Right ventricle myocardium superior (tissue), 1 donor: ENCODE measurements around the gene GPR137B. TPM values are rescaled to one million over a fixed set of nuclear protein-coding genes. Genes with fewer than 3 reads are reported as not detected.
A peak's percentile ranks its signal among the peaks of the same experiment; 100 is the strongest.
"Not testable (repeated sequence)": the region's sequence is repeated elsewhere in the genome, so short reads cannot be mapped to it uniquely, and the experiment has no call there.

Source experiments
- ATAC-seq: fragments of 200-7000 bp; cut with Tn5 transposase; one replicate; pipeline ENCODE4 v1.9.1; 2020; ENCODE audit warnings: mild to moderate bottlenecking; ENCODE audit not compliant: poor library complexity
- DNase-seq: peaks from one replicate; pipeline ENCODE4 v3.0.0-alpha.2; 2020
- intact Hi-C: fragments of 100-400 bp; cut with DNase I; formaldehyde crosslinking; loops from one replicate; pipeline ENCODE4 v1.11.2; 2022
- long read RNA-seq: library from polyadenylated mRNA; unstranded; transcript quantifications from one replicate; pipeline ENCODE4 v2.0.0, GENCODE V29; 2021
- total RNA-seq: library from RNA; stranded (reverse); fragmentation: NEBNext Ultra II Directional; extraction: Animal tissue kit (Norgen Biotek cat#: 25700); gene quantifications from one replicate; pipeline ENCODE4 v1.2.1, GENCODE V29; 2021
- donor health status: DM: no; HTN: yes; CAD: no; lungs with severe emphysema.

The GPR137B gene
- 27.5 TPM for total RNA-seq
- long read RNA-seq, transcript GPR137B-202 (7 exons, 2,042 nt), result major isoform, 89 of 113 reads
- long read RNA-seq, partial matches to known transcripts, result 0 of 113 reads
- long read RNA-seq, other reads (novel, unspliced or antisense), result 24 of 113 reads

GRCh38 chr1:236142253-236143103 lies at the start of gene GPR137B:
Gene GPR137B (plus strand): TSS chr1:236142539. CDS start chr1:236142623, 84 bp downstream.
- ATAC-seq, result peak; percentile 48
- intact Hi-C loops, result no loop called here
- DNase-seq, result peak; percentile 68

GRCh38 chr1:236092899-236093298 lies 49.4 kb upstream of the GPR137B start:
- intact Hi-C loops, result no loop called here
- DNase-seq, result no peak
- no peak for ATAC-seq

- DNase-seq, result no peak
- intact Hi-C loops, result no loop called here
- ATAC-seq, result no peak
These were observed 46.4 kb upstream of the GPR137B start for GRCh38 chr1:236095705-236096520.

GRCh38 chr1:236096660-236097482 lies 45.5 kb upstream of the GPR137B start:
- ATAC-seq (peak; percentile 20), DNase-seq (peak; percentile 62)
- intact Hi-C loops, result not testable (repeated sequence)

- intact Hi-C loops, result no loop called here
- DNase-seq (no peak), ATAC-seq (no peak)
These were observed 44.1 kb upstream of the GPR137B start for GRCh38 chr1:236098267-236098666.

- intact Hi-C loops, result no loop called here
- DNase-seq (no peak), ATAC-seq (no peak)
These were observed 42.9 kb upstream of the GPR137B start for GRCh38 chr1:236099355-236099974.

- intact Hi-C loops, result loop anchor here (10.0 kb wide), 1 partner anchor 434 kb away; no protein-coding TSS in a partner anchor
- no peak for DNase-seq
These were observed 41.5 kb upstream of the GPR137B start for GRCh38 chr1:236100799-236101198.

GRCh38 chr1:236101233-236102200 lies 40.8 kb upstream of the GPR137B start:
- ATAC-seq (no peak), DNase-seq (no peak)
- intact Hi-C loops, result loop anchor here (10.0 kb wide), 1 partner anchor 433 kb away; no protein-coding TSS in a partner anchor

More at GRCh38 chr1:236100799-236101198, 41.5 kb upstream of the GPR137B start:
- ATAC-seq, result no peak

GRCh38 chr1:236102611-236103010 lies 39.7 kb upstream of the GPR137B start:
- no peak for ATAC-seq
- intact Hi-C loops, result loop anchor here (10.0 kb wide), 1 partner anchor 432 kb away; no protein-coding TSS in a partner anchor
- no peak for DNase-seq

GRCh38 chr1:236103059-236103458 lies 39.3 kb upstream of the GPR137B start:
- ATAC-seq (no peak), DNase-seq (no peak)
- intact Hi-C loops, result loop anchor here (10.0 kb wide), 1 partner anchor 432 kb away; no protein-coding TSS in a partner anchor

- ATAC-seq (peak; percentile 76), DNase-seq (no peak)
- intact Hi-C loops, result loop anchor here (10.0 kb wide), 1 partner anchor 431 kb away; no protein-coding TSS in a partner anchor
These were observed 38.6 kb upstream of the GPR137B start for GRCh38 chr1:236103646-236104218.

- intact Hi-C loops, result loop anchor here (5.0 to 10.0 kb wide), 3 partner anchors 175 to 427 kb away; partner anchors contain the start of gene ERO1B
- DNase-seq (no peak), ATAC-seq (no peak)
These were observed 35.0 kb upstream of the GPR137B start for GRCh38 chr1:236107121-236107907.

- intact Hi-C loops, result loop anchor here (5.0 to 10.0 kb wide), 3 partner anchors 174 to 427 kb away; partner anchors contain the start of gene ERO1B
- DNase-seq (no peak), ATAC-seq (no peak)
These were observed 34.2 kb upstream of the GPR137B start for GRCh38 chr1:236108027-236108648.

GRCh38 chr1:236110137-236110536 lies 32.2 kb upstream of the GPR137B start:
- no peak for DNase-seq
- intact Hi-C loops, result no loop called here
- no peak for ATAC-seq
